ENCODE results near the gene THBD. TPM values are rescaled to one million over a fixed set of nuclear protein-coding genes. Genes with fewer than 3 reads are reported as not detected.

The THBD gene
- total RNA-seq, 2 donors from 2014 or later = 37.0 to 96.7 TPM

GRCh38 chr20:23002276-23002675 is 47.2 kb downstream of the THBD start:
- H3K9me3 ChIP-seq = no peaks in the 10 kb centered on the region
- no peaks in the 10 kb centered on the region for H3K27me3 ChIP-seq
- no peaks in the 10 kb centered on the region for H3K4me1 ChIP-seq
- no peak overlapping the region for H3K27ac ChIP-seq
- no peaks in the 10 kb centered on the region for H3K36me3 ChIP-seq
- DNase-seq (ENCODE audit: low spot score) = no peak
- TF ChIP-seq CTCF (IDR thresholded peaks at IDR 0.05) = no peak
- H3K4me3 ChIP-seq = no peak overlapping the region

GRCh38 chr20:23000232-23000947 is 49.1 kb downstream of the THBD start:
- no peaks in the 10 kb centered on the region for H3K27me3 ChIP-seq
- H3K36me3 ChIP-seq = no peaks in the 10 kb centered on the region
- H3K4me3 ChIP-seq = no peak overlapping the region
- H3K27ac ChIP-seq = no peak overlapping the region
- no peak for DNase-seq (ENCODE audit: low spot score)
- H3K4me1 ChIP-seq = no peaks in the 10 kb centered on the region
- H3K9me3 ChIP-seq = no peaks in the 10 kb centered on the region
- no peak for TF ChIP-seq CTCF (IDR thresholded peaks at IDR 0.05)

GRCh38 chr20:22999756-23000155 is 49.7 kb downstream of the THBD start:
- no peak for DNase-seq (ENCODE audit: low spot score)
- Histone ChIP-seq H3K27ac (no peak overlapping the region), H3K27me3 (no peaks in the 10 kb centered on the region), H3K9me3 (no peaks in the 10 kb centered on the region), H3K4me3 (no peak overlapping the region), H3K4me1 (no peaks in the 10 kb centered on the region), H3K36me3 (no peaks in the 10 kb centered on the region)
- no peak for TF ChIP-seq CTCF (IDR thresholded peaks at IDR 0.05)

GRCh38 chr20:22998476-22998875 is 51.0 kb downstream of the THBD start:
- H3K4me1 ChIP-seq = no peaks in the 10 kb centered on the region
- no peak overlapping the region for H3K4me3 ChIP-seq
- H3K9me3 ChIP-seq = peaks cover 0 to 2% of the 10 kb centered on the region in 2 donors
- no peaks in the 10 kb centered on the region for H3K36me3 ChIP-seq
- H3K27ac ChIP-seq = no peak overlapping the region
- DNase-seq (ENCODE audit: low spot score) = no peak
- TF ChIP-seq CTCF (IDR thresholded peaks at IDR 0.05) = no peak
- H3K27me3 ChIP-seq = no peaks in the 10 kb centered on the region

- TF ChIP-seq CTCF (IDR thresholded peaks at IDR 0.05) = no peak
- Histone ChIP-seq H3K36me3 (no peaks in the 10 kb centered on the region), H3K4me3 (no peak overlapping the region), H3K4me1 (no peaks in the 10 kb centered on the region), H3K9me3 (peaks cover 0 to 5% of the 10 kb centered on the region in 2 donors), H3K27ac (no peak overlapping the region), H3K27me3 (no peaks in the 10 kb centered on the region)
- no peak for DNase-seq (ENCODE audit: low spot score)
Observed at GRCh38 chr20:22995923-22996322, 53.5 kb downstream of the THBD start.

Other genes starting within 250 kb of the THBD start
- gene SSTR4, start 14.4 kb downstream of the THBD start, total RNA-seq = not detected
- 10 to 100 TPM; 35.7 to 51.6 TPM for gene CD93, start 36.7 kb upstream of the THBD start, total RNA-seq

All from right atrium auricular region (tissue), 2 donors.